Measurements from ENCODE around the gene EHD2. TPM values are rescaled to one million over a fixed set of nuclear protein-coding genes. Genes with fewer than 3 reads are reported as not detected.
"Not testable (repeated sequence)": the region's sequence is repeated elsewhere in the genome, so short reads cannot be mapped to it uniquely, and the experiment has no call there.

Gene EHD2
- total RNA-seq, 3 donors from 2014 or later, result 38.8 to 121 (median 67.2) TPM

DNA sequence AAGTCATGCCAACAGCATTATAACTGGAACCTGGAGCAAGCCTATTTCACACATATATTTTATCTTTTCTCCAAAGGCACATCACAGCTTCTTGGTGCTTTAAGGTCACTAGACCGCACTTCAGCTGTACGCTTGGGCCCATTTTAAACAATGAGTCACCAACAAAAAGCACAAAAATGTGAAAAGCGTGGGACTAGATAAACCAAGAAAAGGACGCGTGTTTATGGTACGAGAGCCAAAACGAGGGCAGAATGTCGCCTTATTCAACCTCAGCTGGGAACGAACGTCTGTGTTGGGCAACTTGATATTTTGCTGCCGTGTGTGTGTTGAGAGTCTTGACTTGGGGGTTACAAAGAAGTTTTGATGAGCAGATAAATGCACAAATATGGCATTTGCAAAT lies 9.2 kb upstream of the EHD2 start:
- peaks cover 10% of the 10 kb centered on the region for H3K36me3 ChIP-seq
- TF ChIP-seq POLR2AphosphoS5 (IDR thresholded peaks at IDR 0.05), result no peak
- no peaks in the 10 kb centered on the region for H3K4me1 ChIP-seq
- intact Hi-C loops (cut with DNase I; ENCODE audit: low total_unique reads), result loop anchor here (5.0 kb wide), 1 partner anchor 92 kb away; no protein-coding TSS in a partner anchor
- no peak overlapping the region for H3K4me3 ChIP-seq
- no peak for DNase-seq (ENCODE audit: low spot score in 2 of 2)
- H3K27ac ChIP-seq, result no peak overlapping the region
- H3K27me3 ChIP-seq, result no peaks in the 10 kb centered on the region
- no peaks in the 10 kb centered on the region for H3K9me3 ChIP-seq

DNA sequence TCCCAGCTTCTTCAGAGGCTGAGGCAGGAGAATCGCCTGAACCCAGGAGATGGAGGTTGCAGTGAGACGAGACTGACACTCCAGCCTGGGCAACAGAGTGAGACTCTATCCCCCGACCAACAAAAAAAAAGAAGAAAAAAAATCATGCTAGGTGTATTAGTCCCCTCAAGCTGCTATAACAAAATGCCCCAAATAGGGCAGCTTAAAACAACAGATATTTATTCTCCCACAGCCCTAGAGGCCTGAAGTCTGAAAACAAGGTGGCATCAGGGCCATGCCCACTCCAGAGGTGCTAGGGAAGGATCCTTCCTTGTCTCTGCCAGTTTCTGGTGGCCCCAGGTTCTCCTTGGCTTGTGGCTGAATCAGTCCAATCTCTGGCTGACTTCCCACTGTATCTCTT lies 8.6 kb upstream of the EHD2 start:
- Histone ChIP-seq H3K4me1 (no peaks in the 10 kb centered on the region), H3K27me3 (no peaks in the 10 kb centered on the region), H3K4me3 (no peak overlapping the region), H3K27ac (no peak overlapping the region), H3K9me3 (no peaks in the 10 kb centered on the region), H3K36me3 (peaks cover 10% of the 10 kb centered on the region)
- TF ChIP-seq POLR2A (IDR thresholded peaks at IDR 0.05), result no peak
- TF ChIP-seq, protein P1, sequence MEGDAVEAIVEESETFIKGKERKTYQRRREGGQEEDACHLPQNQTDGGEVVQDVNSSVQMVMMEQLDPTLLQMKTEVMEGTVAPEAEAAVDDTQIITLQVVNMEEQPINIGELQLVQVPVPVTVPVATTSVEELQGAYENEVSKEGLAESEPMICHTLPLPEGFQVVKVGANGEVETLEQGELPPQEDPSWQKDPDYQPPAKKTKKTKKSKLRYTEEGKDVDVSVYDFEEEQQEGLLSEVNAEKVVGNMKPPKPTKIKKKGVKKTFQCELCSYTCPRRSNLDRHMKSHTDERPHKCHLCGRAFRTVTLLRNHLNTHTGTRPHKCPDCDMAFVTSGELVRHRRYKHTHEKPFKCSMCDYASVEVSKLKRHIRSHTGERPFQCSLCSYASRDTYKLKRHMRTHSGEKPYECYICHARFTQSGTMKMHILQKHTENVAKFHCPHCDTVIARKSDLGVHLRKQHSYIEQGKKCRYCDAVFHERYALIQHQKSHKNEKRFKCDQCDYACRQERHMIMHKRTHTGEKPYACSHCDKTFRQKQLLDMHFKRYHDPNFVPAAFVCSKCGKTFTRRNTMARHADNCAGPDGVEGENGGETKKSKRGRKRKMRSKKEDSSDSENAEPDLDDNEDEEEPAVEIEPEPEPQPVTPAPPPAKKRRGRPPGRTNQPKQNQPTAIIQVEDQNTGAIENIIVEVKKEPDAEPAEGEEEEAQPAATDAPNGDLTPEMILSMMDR (IDR thresholded peaks at IDR 0.05), result no peak
- TF ChIP-seq POLR2AphosphoS5 (IDR thresholded peaks at IDR 0.05), result no peak
- intact Hi-C loops (cut with DNase I; ENCODE audit: low total_unique reads), result loop anchor here (5.0 kb wide), 1 partner anchor 92 kb away; no protein-coding TSS in a partner anchor
- DNase-seq (ENCODE audit: low spot score in 2 of 2), result no peak

- Histone ChIP-seq H3K9me3 (no peaks in the 10 kb centered on the region), H3K27ac (no peak overlapping the region), H3K27me3 (no peaks in the 10 kb centered on the region), H3K4me3 (no peak overlapping the region), H3K36me3 (peaks cover 3% of the 10 kb centered on the region), H3K4me1 (no peaks in the 10 kb centered on the region)
- peak; percentile 57 to 80 for DNase-seq (ENCODE audit: low spot score in 2 of 2)
- TF ChIP-seq POLR2A (IDR thresholded peaks at IDR 0.05), result no peak
- TF ChIP-seq, protein P1 (IDR thresholded peaks at IDR 0.05), result peak; percentile 73 to 78 (median 77)
- intact Hi-C loops (cut with DNase I; ENCODE audit: low total_unique reads), result no loop called here
Observed at GRCh38 chr19:47707135-47707925, 5.9 kb upstream of the EHD2 start.

DNA sequence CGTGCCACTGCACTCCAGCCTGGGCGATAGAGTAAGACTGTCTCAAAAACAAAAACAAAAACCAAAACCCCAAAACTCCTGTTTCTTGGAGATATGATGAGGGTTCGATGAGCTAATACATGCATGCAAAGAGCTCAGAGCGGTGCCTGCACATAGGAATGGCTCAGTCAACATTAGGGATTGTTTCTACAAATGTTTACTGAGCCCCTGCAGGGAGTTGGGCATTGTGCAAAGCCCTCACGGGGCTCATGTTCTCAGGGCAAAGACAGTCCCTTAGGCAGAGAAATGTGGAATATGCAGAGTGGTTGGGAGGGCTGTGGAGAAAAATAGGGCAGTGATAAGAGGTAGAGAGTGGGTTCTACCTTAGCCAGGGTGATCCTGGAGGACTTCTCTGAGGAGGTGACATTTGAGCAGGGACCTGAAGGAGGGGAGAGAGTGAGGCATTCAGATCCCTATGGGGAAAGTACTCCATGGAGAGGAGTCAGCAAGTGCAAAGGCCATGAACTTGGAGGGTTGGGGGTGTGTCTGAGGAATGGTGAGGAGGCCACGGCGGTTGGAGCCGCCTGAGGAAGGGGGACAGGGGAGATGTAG lies 1.5 kb upstream of the EHD2 start:
- intact Hi-C loops (cut with DNase I; ENCODE audit: low total_unique reads), result loop anchor here (2.0 kb wide), 1 partner anchor 35 kb away; no protein-coding TSS in a partner anchor
- H3K9me3 ChIP-seq, result no peaks in the 10 kb centered on the region
- no peak for TF ChIP-seq POLR2AphosphoS5 (IDR thresholded peaks at IDR 0.05)
- no peak for TF ChIP-seq POLR2A (IDR thresholded peaks at IDR 0.05)
- TF ChIP-seq, protein P1 (IDR thresholded peaks at IDR 0.05), result no peak
- DNase-seq (ENCODE audit: low spot score in 2 of 2), result no peak
- no peak overlapping the region for H3K27ac ChIP-seq
- H3K27me3 ChIP-seq, result no peaks in the 10 kb centered on the region
- H3K36me3 ChIP-seq, result no peaks in the 10 kb centered on the region
- H3K4me1 ChIP-seq, result no peaks in the 10 kb centered on the region
- no peak overlapping the region for H3K4me3 ChIP-seq

GRCh38 chr19:47714339-47714738 lies 1.1 kb downstream of the EHD2 start:
- Histone ChIP-seq H3K27ac (peak overlapping the region; percentile 86 to 91), H3K4me1 (no peaks in the 10 kb centered on the region), H3K4me3 (peak overlapping the region; percentile 60 to 88 (median 76)), H3K9me3 (no peaks in the 10 kb centered on the region), H3K27me3 (no peaks in the 10 kb centered on the region), H3K36me3 (no peaks in the 10 kb centered on the region)
- TF ChIP-seq POLR2AphosphoS5 (IDR thresholded peaks at IDR 0.05) (no peak), POLR2A (IDR thresholded peaks at IDR 0.05) (no peak)
- TF ChIP-seq, protein P1 (IDR thresholded peaks at IDR 0.05), result no peak
- no peak for DNase-seq (ENCODE audit: low spot score in 2 of 2)
- intact Hi-C loops (cut with DNase I; ENCODE audit: low total_unique reads), result no loop called here

DNA sequence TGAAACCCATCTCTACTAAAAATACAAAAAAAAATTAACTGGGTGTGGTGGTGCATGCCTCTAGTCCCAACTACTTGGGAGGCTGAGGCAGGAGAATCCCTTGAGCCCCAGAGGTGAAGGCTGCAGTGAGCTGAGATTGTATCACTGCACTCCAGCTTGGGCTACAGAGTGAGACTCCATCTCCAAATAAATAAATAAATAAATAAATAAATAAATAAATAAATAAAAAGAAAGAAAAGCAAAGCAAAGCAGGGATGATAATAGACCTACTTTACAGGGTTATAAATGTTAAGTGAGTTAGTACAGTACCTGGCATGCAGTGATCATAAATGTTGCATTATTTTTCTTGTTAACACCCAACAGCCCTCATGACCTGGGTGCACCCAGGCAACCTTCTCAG lies 1.6 kb downstream of the EHD2 start:
- H3K4me1 ChIP-seq; H3K27me3 ChIP-seq; DNase-seq (ENCODE audit: low spot score in 2 of 2); H3K36me3 ChIP-seq; intact Hi-C loops (cut with DNase I; ENCODE audit: low total_unique reads); H3K9me3 ChIP-seq: not testable (repeated sequence)
- H3K4me3 ChIP-seq, result peak overlapping the region; percentile 60 to 88 (median 76)
- peak overlapping the region in 1 of 2 donors; percentile 91 for H3K27ac ChIP-seq
